A549 (cell line): ENCODE data around the gene CLEC16A.

Source experiments
- CEBPB ChIP-seq, 2 experiments: fragments of >200 bp in 1 of 2; sonication (Bioruptor Twin) in 1 of 2; formaldehyde crosslinking in 1 of 2; IDR thresholded peaks; 2 replicates each; pipeline ENCODE4 v1.6.1; 2012 to 2016
- CTCF ChIP-seq: fragments of >200 bp; sonication (Bioruptor Twin); formaldehyde crosslinking; IDR thresholded peaks from 3 replicates; pipeline ENCODE4 v1.5.1; 2016
- NFE2L2 ChIP-seq: fragments of 150-350 bp; conservative IDR thresholded peaks from 2 replicates; pipeline ENCODE4 v1.6.1; 2014; ENCODE audit warnings: low read length
- POLR2AphosphoS2 ChIP-seq: conservative IDR thresholded peaks from 2 replicates; pipeline ENCODE4 v1.6.1; 2012; ENCODE audit warnings: low read length, improper control_type of control experiment, inconsistent platforms
- REST ChIP-seq: fragments of 200-600 bp; sonication (generic); IDR thresholded peaks from 2 replicates; pipeline ENCODE4 v1.6.1; 2016; ENCODE audit warnings: antibody characterized with exemption, mild to moderate bottlenecking, moderate library complexity

- no peak for TF ChIP-seq NFE2L2
- TF ChIP-seq CTCF = no peak
- TF ChIP-seq REST = no peak
- TF ChIP-seq POLR2AphosphoS2 = no peak
- TF ChIP-seq CEBPB (IDR thresholded peaks at IDR 0.05) = no peak
Observed at GRCh38 chr16:11129378-11129781, 185.0 kb downstream of the CLEC16A start.
